Sigmoid colon (tissue), 4 donors: Measurements from ENCODE around the gene MRPL18.

Source experiments
- CTCF ChIP-seq, 4 experiments: fragments of 450-650 bp in 3 of 4; fragments of 200-600 bp in 1 of 4; IDR thresholded peaks; one replicate each; pipeline ENCODE4 v1.5.1; 2016 to 2019; ENCODE audit warnings: antibody characterized with exemption in 4 of 4, mild to moderate bottlenecking in 3 of 4, moderate library complexity in 2 of 4
- EP300 ChIP-seq, 4 donors: sonication (generic); formaldehyde crosslinking; IDR thresholded peaks; one replicate each; pipeline ENCODE4 v1.6.1; 2017; ENCODE audit warnings: antibody characterized with exemption in 4 of 4
- POLR2A ChIP-seq, 2 donors: fragments of 450-650 bp; IDR thresholded peaks; one replicate each; pipeline ENCODE4 v1.6.1; 2016; ENCODE audit warnings: antibody characterized with exemption in 2 of 2, mild to moderate bottlenecking in 2 of 2, moderate library complexity in 2 of 2
- POLR2AphosphoS5 ChIP-seq, 4 donors: sonication (generic); formaldehyde crosslinking; IDR thresholded peaks; one replicate each; pipeline ENCODE4 v1.6.1; 2017; ENCODE audit warnings: antibody characterized with exemption in 4 of 4

GRCh38 chr6:159778131-159778530 lies 12.1 kb upstream of the MRPL18 start:
- no peak for TF ChIP-seq CTCF (IDR thresholded peaks at IDR 0.05)
- TF ChIP-seq EP300 (IDR thresholded peaks at IDR 0.05), result no peak
- no peak for TF ChIP-seq POLR2A (IDR thresholded peaks at IDR 0.05)
- no peak for TF ChIP-seq POLR2AphosphoS5 (IDR thresholded peaks at IDR 0.05)
